ENCODE measurements around the gene GPR171. TPM values are rescaled to one million over a fixed set of nuclear protein-coding genes. Genes with fewer than 3 reads are reported as not detected.

GPR171 gene
- total and polyA plus RNA-seq, 2 of the 13 experiments (the other 11 are each of a cell fraction or from before 2014, with no cell fraction given), result not detected

DNA sequence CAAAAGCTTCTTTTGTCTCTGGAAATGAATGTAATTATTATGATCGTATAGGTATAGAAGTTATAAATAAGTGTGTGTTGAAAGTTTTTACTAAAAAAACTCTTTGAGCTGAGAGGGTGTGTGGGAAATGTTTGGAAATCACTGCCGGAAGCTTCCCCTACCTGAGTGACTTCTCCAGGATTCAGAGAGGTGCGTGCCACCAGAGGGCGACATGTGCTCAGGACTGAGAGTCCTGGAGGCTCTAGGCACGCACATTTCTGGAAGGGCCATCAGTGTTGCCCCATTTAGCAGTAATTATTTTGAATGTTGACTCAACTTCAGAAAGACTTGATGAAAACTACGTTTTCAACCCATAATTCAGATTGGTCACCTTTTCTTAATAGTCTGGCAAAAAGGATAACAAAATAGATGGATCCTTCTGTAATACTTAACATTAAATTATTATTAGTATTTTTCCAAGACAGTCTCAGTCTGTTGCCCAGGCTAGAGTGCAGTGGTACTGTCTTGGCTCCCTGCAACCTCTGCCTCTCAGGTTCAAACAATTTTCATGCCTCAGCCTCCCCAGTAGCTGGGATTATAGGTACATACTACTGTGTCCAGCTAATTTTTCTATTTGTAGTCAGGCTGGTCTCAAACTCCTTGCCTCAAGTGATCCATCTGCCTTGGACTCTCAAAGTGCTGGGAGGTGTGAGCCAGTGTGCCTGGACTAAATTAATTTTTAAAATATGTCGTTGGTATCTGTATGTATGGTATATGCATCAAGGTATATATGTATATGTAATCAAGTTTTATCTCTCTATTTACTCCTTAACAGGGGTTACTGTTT is 34.5 kb downstream of the GPR171 start (continued):
- TF ChIP-seq, protein P1, sequence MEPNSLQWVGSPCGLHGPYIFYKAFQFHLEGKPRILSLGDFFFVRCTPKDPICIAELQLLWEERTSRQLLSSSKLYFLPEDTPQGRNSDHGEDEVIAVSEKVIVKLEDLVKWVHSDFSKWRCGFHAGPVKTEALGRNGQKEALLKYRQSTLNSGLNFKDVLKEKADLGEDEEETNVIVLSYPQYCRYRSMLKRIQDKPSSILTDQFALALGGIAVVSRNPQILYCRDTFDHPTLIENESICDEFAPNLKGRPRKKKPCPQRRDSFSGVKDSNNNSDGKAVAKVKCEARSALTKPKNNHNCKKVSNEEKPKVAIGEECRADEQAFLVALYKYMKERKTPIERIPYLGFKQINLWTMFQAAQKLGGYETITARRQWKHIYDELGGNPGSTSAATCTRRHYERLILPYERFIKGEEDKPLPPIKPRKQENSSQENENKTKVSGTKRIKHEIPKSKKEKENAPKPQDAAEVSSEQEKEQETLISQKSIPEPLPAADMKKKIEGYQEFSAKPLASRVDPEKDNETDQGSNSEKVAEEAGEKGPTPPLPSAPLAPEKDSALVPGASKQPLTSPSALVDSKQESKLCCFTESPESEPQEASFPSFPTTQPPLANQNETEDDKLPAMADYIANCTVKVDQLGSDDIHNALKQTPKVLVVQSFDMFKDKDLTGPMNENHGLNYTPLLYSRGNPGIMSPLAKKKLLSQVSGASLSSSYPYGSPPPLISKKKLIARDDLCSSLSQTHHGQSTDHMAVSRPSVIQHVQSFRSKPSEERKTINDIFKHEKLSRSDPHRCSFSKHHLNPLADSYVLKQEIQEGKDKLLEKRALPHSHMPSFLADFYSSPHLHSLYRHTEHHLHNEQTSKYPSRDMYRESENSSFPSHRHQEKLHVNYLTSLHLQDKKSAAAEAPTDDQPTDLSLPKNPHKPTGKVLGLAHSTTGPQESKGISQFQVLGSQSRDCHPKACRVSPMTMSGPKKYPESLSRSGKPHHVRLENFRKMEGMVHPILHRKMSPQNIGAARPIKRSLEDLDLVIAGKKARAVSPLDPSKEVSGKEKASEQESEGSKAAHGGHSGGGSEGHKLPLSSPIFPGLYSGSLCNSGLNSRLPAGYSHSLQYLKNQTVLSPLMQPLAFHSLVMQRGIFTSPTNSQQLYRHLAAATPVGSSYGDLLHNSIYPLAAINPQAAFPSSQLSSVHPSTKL (CRISPR knock-in tag; IDR thresholded peaks at IDR 0.05), result peak; percentile 38; the same call in 1 of the 2 replicates
- TF ChIP-seq FOSL1 (CRISPR knock-in tag; IDR thresholded peaks at IDR 0.05; ENCODE audit: borderline replicate concordance) (no peak), GMEB1 (CRISPR knock-in tag; IDR thresholded peaks at IDR 0.05; ENCODE audit: borderline replicate concordance) (no peak), ZNF543 (CRISPR knock-in tag; IDR thresholded peaks at IDR 0.05) (no peak), ZFP1 (CRISPR knock-in tag; IDR thresholded peaks at IDR 0.05) (no peak), ZSCAN31 (CRISPR knock-in tag; IDR thresholded peaks at IDR 0.05; ENCODE audit: low read depth) (no peak), GABPB1 (CRISPR knock-in tag; IDR thresholded peaks at IDR 0.05) (no peak; the same call in 1 of the 2 replicates), PPARG (CRISPR knock-in tag; conservative IDR thresholded peaks at IDR 0.05) (no peak), ZKSCAN8 (CRISPR knock-in tag; IDR thresholded peaks at IDR 0.05; ENCODE audit: borderline replicate concordance) (0 out of 2 replicates have a peak, but pooled peaks have one; percentile 24), TRAFD1 (CRISPR knock-in tag; IDR thresholded peaks at IDR 0.05; ENCODE audit: borderline replicate concordance) (no peak), FOXA1 (IDR thresholded peaks at IDR 0.05) (no peak), FOXA1 (CRISPR knock-in tag; IDR thresholded peaks at IDR 0.05) (no peak), TOPORS (CRISPR knock-in tag; IDR thresholded peaks at IDR 0.05) (no peak), ZNF597 (CRISPR knock-in tag; IDR thresholded peaks at IDR 0.05) (no peak), MEF2D (CRISPR knock-in tag; IDR thresholded peaks at IDR 0.05) (no peak), FOXM1 (CRISPR knock-in tag; IDR thresholded peaks at IDR 0.05) (no peak), ZSCAN25 (CRISPR knock-in tag; IDR thresholded peaks at IDR 0.05) (no peak)
- TF ChIP-seq, protein P2, sequence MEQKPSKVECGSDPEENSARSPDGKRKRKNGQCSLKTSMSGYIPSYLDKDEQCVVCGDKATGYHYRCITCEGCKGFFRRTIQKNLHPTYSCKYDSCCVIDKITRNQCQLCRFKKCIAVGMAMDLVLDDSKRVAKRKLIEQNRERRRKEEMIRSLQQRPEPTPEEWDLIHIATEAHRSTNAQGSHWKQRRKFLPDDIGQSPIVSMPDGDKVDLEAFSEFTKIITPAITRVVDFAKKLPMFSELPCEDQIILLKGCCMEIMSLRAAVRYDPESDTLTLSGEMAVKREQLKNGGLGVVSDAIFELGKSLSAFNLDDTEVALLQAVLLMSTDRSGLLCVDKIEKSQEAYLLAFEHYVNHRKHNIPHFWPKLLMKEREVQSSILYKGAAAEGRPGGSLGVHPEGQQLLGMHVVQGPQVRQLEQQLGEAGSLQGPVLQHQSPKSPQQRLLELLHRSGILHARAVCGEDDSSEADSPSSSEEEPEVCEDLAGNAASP (CRISPR knock-in tag; IDR thresholded peaks at IDR 0.05; ENCODE audit: borderline replicate concordance), result no peak

Data from HepG2 (cell line).